ENCODE results near the gene ZNF319.

ZNF319 gene

GRCh38 chr16:57999971-58000705 lies at the start of gene ZNF319:
ZNF319 (minus strand) TSS chr16:58000672; CDS start chr16:57998265, 2,407 bp downstream.
- no peak for DNase-seq (ENCODE audit: low read depth in 2 of 3, low spot score in 1 of 3)

- DNase-seq (ENCODE audit: low read depth in 2 of 3, low spot score in 1 of 3) = no peak
These were observed 49.0 kb upstream of the ZNF319 start for GRCh38 chr16:58049232-58050185.

GRCh38 chr16:58048494-58049231 lies 48.2 kb upstream of the ZNF319 start:
- DNase-seq (ENCODE audit: low read depth in 2 of 3, low spot score in 1 of 3) = no peak

GRCh38 chr16:58047557-58048348 lies 47.3 kb upstream of the ZNF319 start:
- no peak for DNase-seq (ENCODE audit: low read depth in 2 of 3, low spot score in 1 of 3)

GRCh38 chr16:58046936-58047335 lies 46.5 kb upstream of the ZNF319 start:
- DNase-seq (ENCODE audit: low read depth in 2 of 3, low spot score in 1 of 3) = no peak

GRCh38 chr16:58046054-58046881 lies 45.8 kb upstream of the ZNF319 start:
- no peak for DNase-seq (ENCODE audit: low read depth in 2 of 3, low spot score in 1 of 3)

GRCh38 chr16:58045096-58045495 lies 44.6 kb upstream of the ZNF319 start:
- no peak for DNase-seq (ENCODE audit: low read depth in 2 of 3, low spot score in 1 of 3)

GRCh38 chr16:58044266-58045019 lies 44.0 kb upstream of the ZNF319 start:
- no peak for DNase-seq (ENCODE audit: low read depth in 2 of 3, low spot score in 1 of 3)

GRCh38 chr16:58043571-58044155 lies 43.2 kb upstream of the ZNF319 start:
- no peak for DNase-seq (ENCODE audit: low read depth in 2 of 3, low spot score in 1 of 3)

GRCh38 chr16:58042886-58043515 lies 42.5 kb upstream of the ZNF319 start:
- no peak for DNase-seq (ENCODE audit: low read depth in 2 of 3, low spot score in 1 of 3)

GRCh38 chr16:58042001-58042885 lies 41.8 kb upstream of the ZNF319 start:
- DNase-seq (ENCODE audit: low read depth in 2 of 3, low spot score in 1 of 3) = no peak

- DNase-seq (ENCODE audit: low read depth in 2 of 3, low spot score in 1 of 3) = no peak
These were observed 41.1 kb upstream of the ZNF319 start for GRCh38 chr16:58041628-58041955.

- DNase-seq (ENCODE audit: low read depth in 2 of 3, low spot score in 1 of 3) = no peak
These were observed 40.6 kb upstream of the ZNF319 start for GRCh38 chr16:58040945-58041627.

- no peak for DNase-seq (ENCODE audit: low read depth in 2 of 3, low spot score in 1 of 3)
These were observed 40.0 kb upstream of the ZNF319 start for GRCh38 chr16:58040496-58040846.

GRCh38 chr16:58039829-58040495 lies 39.5 kb upstream of the ZNF319 start:
- no peak for DNase-seq (ENCODE audit: low read depth in 2 of 3, low spot score in 1 of 3)

- DNase-seq (ENCODE audit: low read depth in 2 of 3, low spot score in 1 of 3) = no peak
These were observed 37.8 kb upstream of the ZNF319 start for GRCh38 chr16:58038219-58038641.
